DND-41 (cell line): ENCODE results near the gene MICAL3.

Source experiments
- CTCF ChIP-seq: IDR thresholded peaks from 2 replicates; pipeline ENCODE4 v1.5.1; 2012; ENCODE audit warnings: borderline replicate concordance, low read length, moderate library complexity, mild to moderate bottlenecking; ENCODE audit not compliant: poor library complexity, severe bottlenecking; ENCODE audit errors: extremely low read depth
- EZH2 ChIP-seq: IDR thresholded peaks from 3 replicates; pipeline ENCODE4 v1.6.1; 2012; ENCODE audit warnings: borderline replicate concordance, low read depth, mild to moderate bottlenecking, moderate library complexity, low read length, inconsistent platforms; ENCODE audit not compliant: severe bottlenecking

GRCh38 chr22:17744430-17744829 is 279.9 kb downstream of the MICAL3 start:
- TF ChIP-seq CTCF, result no peak
- no peak for TF ChIP-seq EZH2
